SK-N-SH treated with all-trans-retinoic acid at 6 μM for 48 hours (cell line): ENCODE results near the gene LRRC10B.

Experiments
- ATAC-seq: fragments of 200-7000 bp; cut with Tn5 transposase; 3 replicates; pipeline ENCODE4 v1.9.1; 2020; ENCODE audit warnings: mild to moderate bottlenecking, moderate library complexity
- ARNTL ChIP-seq: fragments of 450-650 bp; formaldehyde crosslinking; IDR thresholded peaks from 2 replicates; pipeline ENCODE4 v1.5.0; 2020; ENCODE audit warnings: low read depth, mild to moderate bottlenecking, moderate library complexity, borderline replicate concordance
- BACH2 ChIP-seq: fragments of 250-450 bp; sonication (Bioruptor Pico); IDR thresholded peaks from 2 replicates; pipeline ENCODE4 v1.9.0; 2021; ENCODE audit warnings: mild to moderate bottlenecking, borderline replicate concordance
- CSDC2 ChIP-seq: fragments of 250-450 bp; sonication (Bioruptor Pico); IDR thresholded peaks from 2 replicates; pipeline ENCODE4 v1.5.0; 2020; ENCODE audit warnings: mild to moderate bottlenecking, moderate library complexity
- CSRNP3 ChIP-seq: fragments of 250-450 bp; sonication (Bioruptor Pico); IDR thresholded peaks from 2 replicates; pipeline ENCODE4 v1.5.1; 2021; ENCODE audit warnings: mild to moderate bottlenecking, moderate library complexity
- ESRRG ChIP-seq: fragments of 250-450 bp; sonication (Bioruptor Pico); IDR thresholded peaks from 2 replicates; pipeline ENCODE4 v1.6.1; 2021; ENCODE audit warnings: mild to moderate bottlenecking
- GLIS3 ChIP-seq: fragments of 250-450 bp; sonication (Bioruptor Pico); IDR thresholded peaks from 2 replicates; pipeline ENCODE4 v1.5.0; 2020; ENCODE audit warnings: mild to moderate bottlenecking, moderate library complexity
- ISL1 ChIP-seq: fragments of 250-450 bp; sonication (Bioruptor Pico); IDR thresholded peaks from 2 replicates; pipeline ENCODE4 v2.1.2; 2022; ENCODE audit warnings: mild to moderate bottlenecking, moderate library complexity
- OSR1 ChIP-seq: fragments of 250-450 bp; sonication (Bioruptor Pico); IDR thresholded peaks from 2 replicates; pipeline ENCODE4 v1.8.0; 2022; ENCODE audit warnings: moderate library complexity, mild to moderate bottlenecking, inconsistent platforms
- PPARA ChIP-seq: fragments of 250-450 bp; sonication (Bioruptor Pico); IDR thresholded peaks from 2 replicates; pipeline ENCODE4 v1.5.0; 2020; ENCODE audit warnings: mild to moderate bottlenecking, borderline replicate concordance
- RARB ChIP-seq: fragments of 250-450 bp; sonication (Bioruptor Pico); IDR thresholded peaks from 2 replicates; pipeline ENCODE4 v1.8.0; 2021; ENCODE audit warnings: mild to moderate bottlenecking, moderate library complexity
- SNAI2 ChIP-seq: fragments of 250-450 bp; sonication (Bioruptor Pico); IDR thresholded peaks from 2 replicates; pipeline ENCODE4 v1.5.0; 2020; ENCODE audit warnings: mild to moderate bottlenecking, moderate library complexity
- TCF4 ChIP-seq: fragments of 250-450 bp; sonication (Bioruptor Pico); IDR thresholded peaks from 2 replicates; pipeline ENCODE4 v1.8.0; 2021; ENCODE audit warnings: mild to moderate bottlenecking, moderate library complexity, borderline replicate concordance
- TOX ChIP-seq: fragments of 250-450 bp; sonication (Bioruptor Pico); IDR thresholded peaks from 2 replicates; pipeline ENCODE4 v1.8.0; 2021; ENCODE audit warnings: mild to moderate bottlenecking, moderate library complexity, borderline replicate concordance
- ZC3H10 ChIP-seq: fragments of 250-450 bp; sonication (Bioruptor Pico); IDR thresholded peaks from 2 replicates; pipeline ENCODE4 v1.5.1; 2021; ENCODE audit warnings: mild to moderate bottlenecking, moderate library complexity
- ZFP3 ChIP-seq: fragments of 250-450 bp; sonication (Bioruptor Pico); IDR thresholded peaks from 2 replicates; pipeline ENCODE4 v1.5.0; 2020; ENCODE audit warnings: mild to moderate bottlenecking, moderate library complexity
- ZFP30 ChIP-seq: fragments of 450-650 bp; formaldehyde crosslinking; IDR thresholded peaks from 2 replicates; pipeline ENCODE4 v1.5.0; 2022; ENCODE audit warnings: mild to moderate bottlenecking, moderate library complexity
- ZNF565 ChIP-seq: fragments of 450-650 bp; formaldehyde crosslinking; conservative IDR thresholded peaks from 2 replicates; pipeline ENCODE4 v1.5.0; 2020; ENCODE audit warnings: low read depth, mild to moderate bottlenecking, moderate library complexity
- ZNF70 ChIP-seq: fragments of 450-650 bp; formaldehyde crosslinking; IDR thresholded peaks from 2 replicates; pipeline ENCODE4 v1.5.0; 2020; ENCODE audit warnings: mild to moderate bottlenecking, moderate library complexity
- ZNF8 ChIP-seq: fragments of 450-650 bp; formaldehyde crosslinking; IDR thresholded peaks from 2 replicates; pipeline ENCODE4 v1.5.0; 2020; ENCODE audit warnings: mild to moderate bottlenecking, moderate library complexity
- TF ChIP-seq, protein P1 (sequence below): fragments of 250-450 bp; sonication (Bioruptor Pico); IDR thresholded peaks from 2 replicates; pipeline ENCODE4 v1.8.0; 2021; ENCODE audit warnings: low read depth, mild to moderate bottlenecking, moderate library complexity, borderline replicate concordance
- TF ChIP-seq, protein P2 (sequence below): fragments of 250-450 bp; sonication (Bioruptor Pico); IDR thresholded peaks from 2 replicates; pipeline ENCODE4 v1.5.1; 2020; ENCODE audit warnings: low read depth, mild to moderate bottlenecking, moderate library complexity

Gene LRRC10B

DNA sequence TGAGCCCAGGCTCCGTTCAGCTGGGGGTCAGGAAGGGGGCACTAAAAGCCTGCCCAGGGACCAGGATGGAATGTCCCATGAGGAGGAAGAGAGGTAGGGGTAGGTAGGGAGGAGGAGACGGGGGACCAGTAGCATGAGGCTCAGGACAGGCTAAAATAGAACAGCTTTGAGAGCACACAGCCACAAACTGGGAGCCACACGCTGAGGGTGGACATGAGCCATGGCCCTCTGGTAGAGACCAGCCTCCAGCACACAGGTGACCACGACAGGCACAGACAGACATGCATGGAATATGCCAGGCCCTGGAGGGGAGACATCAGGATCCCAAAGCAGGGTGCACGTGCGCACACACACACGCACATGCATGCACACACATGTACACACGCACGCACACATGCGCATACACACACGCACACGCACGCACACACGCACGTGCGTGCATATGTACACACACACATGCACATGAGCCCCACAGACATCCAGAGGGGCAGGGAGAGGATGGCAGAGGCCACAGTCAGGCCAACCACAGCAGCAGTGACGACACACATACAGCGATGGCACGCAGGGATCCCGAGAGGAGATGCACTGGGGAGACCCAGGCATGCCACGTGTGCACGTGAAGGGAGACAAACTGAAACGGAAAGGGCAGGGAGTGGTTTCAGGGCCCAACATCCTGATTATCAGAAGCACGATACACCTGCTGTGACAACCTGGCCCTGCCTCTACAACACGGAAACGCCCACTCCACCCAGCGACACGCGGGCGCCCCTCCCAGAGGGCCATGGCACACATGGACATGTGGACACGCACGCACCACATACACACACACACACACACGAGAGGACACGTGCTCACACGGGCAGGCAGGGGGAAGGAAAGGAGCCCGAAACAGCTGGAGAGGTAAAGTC is 25.7 kb downstream of the LRRC10B start:
- no peak for ATAC-seq
- TF ChIP-seq SNAI2 (no peak), CSDC2 (CRISPR knock-in tag) (no peak), BACH2 (CRISPR knock-in tag) (no peak)

DNA sequence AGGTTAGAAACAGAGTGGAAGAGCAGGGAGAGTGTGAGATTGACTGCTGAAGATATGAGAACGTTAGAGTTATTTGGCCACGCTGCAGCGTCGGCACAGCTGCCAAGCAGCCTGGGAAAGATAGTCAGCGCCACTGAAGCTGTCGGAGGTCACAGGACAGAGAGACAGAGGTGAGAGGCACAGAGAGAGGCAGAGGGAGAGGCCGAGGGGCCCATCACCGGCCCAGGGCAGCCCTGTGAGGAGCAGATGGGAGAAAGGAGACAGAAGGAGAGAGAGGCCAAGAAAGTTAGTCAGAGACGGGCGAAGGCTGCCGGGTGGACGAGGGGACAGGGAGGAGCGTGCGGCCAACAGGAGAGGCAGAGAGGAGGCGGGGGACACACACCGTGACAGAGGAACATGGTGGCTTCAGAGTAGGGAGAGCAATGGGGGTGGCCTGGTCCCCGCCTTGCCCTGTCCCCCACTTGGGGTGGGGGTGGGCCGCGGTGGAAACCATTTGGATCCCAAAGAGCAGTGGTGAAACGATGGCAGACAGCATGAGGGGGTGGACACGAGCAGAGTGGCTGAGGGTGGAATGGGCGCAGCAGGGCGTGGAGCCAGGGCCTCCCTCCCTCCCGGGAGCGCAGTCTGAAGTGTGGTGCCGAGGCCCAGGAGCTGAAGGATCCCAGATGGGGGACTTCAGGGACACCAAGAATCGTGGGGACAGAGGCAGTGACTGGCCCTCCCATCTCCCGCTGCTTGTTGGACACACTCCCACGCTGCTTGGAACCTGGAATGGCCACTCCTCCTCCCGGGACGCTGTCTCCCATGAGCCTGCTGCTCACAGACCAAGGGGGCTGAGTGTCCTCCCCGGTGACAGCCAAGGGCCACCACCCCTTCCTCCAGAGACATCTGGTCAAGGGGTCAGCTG is 26.6 kb downstream of the LRRC10B start:
- TF ChIP-seq OSR1 (no peak), ZFP3 (CRISPR knock-in tag) (no peak), ZNF565 (no peak)
- ATAC-seq = no peak

- no peak for ATAC-seq
- TF ChIP-seq OSR1 (no peak), TOX (CRISPR knock-in tag) (no peak), ESRRG (no peak), ZNF565 (no peak), ZFP3 (CRISPR knock-in tag) (no peak), ARNTL (CRISPR knock-in tag) (no peak), GLIS3 (CRISPR knock-in tag) (no peak), ZFP30 (CRISPR knock-in tag) (no peak), ZNF70 (CRISPR knock-in tag) (no peak), ZC3H10 (CRISPR knock-in tag) (no peak), RARB (CRISPR knock-in tag) (no peak), SNAI2 (no peak)
- TF ChIP-seq, protein P1, sequence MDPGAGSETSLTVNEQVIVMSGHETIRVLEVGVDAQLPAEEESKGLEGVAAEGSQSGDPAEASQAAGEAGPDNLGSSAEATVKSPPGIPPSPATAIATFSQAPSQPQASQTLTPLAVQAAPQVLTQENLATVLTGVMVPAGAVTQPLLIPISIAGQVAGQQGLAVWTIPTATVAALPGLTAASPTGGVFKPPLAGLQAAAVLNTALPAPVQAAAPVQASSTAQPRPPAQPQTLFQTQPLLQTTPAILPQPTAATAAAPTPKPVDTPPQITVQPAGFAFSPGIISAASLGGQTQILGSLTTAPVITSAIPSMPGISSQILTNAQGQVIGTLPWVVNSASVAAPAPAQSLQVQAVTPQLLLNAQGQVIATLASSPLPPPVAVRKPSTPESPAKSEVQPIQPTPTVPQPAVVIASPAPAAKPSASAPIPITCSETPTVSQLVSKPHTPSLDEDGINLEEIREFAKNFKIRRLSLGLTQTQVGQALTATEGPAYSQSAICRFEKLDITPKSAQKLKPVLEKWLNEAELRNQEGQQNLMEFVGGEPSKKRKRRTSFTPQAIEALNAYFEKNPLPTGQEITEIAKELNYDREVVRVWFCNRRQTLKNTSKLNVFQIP (CRISPR knock-in tag) = no peak
Observed at GRCh38 chr11:61535998-61536675, 27.6 kb downstream of the LRRC10B start.

- ATAC-seq = peak; percentile 26; the same call in 1 of the 3 replicates
- no peak for TF ChIP-seq PPARA
- TF ChIP-seq GLIS3 (CRISPR knock-in tag) = no peak
- TF ChIP-seq ZNF70 (CRISPR knock-in tag) = no peak
- no peak for TF ChIP-seq ZNF565
- no peak for TF ChIP-seq ZFP30 (CRISPR knock-in tag)
- TF ChIP-seq ISL1 (CRISPR knock-in tag) = no peak
- TF ChIP-seq BACH2 (CRISPR knock-in tag) = no peak
Observed at GRCh38 chr11:61536676-61537270, 28.2 kb downstream of the LRRC10B start.

GRCh38 chr11:61537326-61537725 is 28.8 kb downstream of the LRRC10B start:
- TF ChIP-seq, protein P1 (CRISPR knock-in tag) = no peak
- no peak for TF ChIP-seq ZNF8 (CRISPR knock-in tag)
- no peak for TF ChIP-seq ESRRG
- TF ChIP-seq ISL1 (CRISPR knock-in tag) = no peak
- TF ChIP-seq TCF4 (CRISPR knock-in tag) = no peak
- no peak; the same call in 2 of the 3 replicates for ATAC-seq

GRCh38 chr11:61538636-61538961 is 30.1 kb downstream of the LRRC10B start:
- no peak for ATAC-seq
- TF ChIP-seq TCF4 (CRISPR knock-in tag) (no peak), CSRNP3 (CRISPR knock-in tag) (no peak), ZFP3 (CRISPR knock-in tag) (no peak), ZNF565 (no peak), CSDC2 (CRISPR knock-in tag) (no peak), PPARA (no peak), ZNF8 (CRISPR knock-in tag) (no peak)
- TF ChIP-seq, protein P1 (CRISPR knock-in tag) = no peak
- TF ChIP-seq, protein P2, sequence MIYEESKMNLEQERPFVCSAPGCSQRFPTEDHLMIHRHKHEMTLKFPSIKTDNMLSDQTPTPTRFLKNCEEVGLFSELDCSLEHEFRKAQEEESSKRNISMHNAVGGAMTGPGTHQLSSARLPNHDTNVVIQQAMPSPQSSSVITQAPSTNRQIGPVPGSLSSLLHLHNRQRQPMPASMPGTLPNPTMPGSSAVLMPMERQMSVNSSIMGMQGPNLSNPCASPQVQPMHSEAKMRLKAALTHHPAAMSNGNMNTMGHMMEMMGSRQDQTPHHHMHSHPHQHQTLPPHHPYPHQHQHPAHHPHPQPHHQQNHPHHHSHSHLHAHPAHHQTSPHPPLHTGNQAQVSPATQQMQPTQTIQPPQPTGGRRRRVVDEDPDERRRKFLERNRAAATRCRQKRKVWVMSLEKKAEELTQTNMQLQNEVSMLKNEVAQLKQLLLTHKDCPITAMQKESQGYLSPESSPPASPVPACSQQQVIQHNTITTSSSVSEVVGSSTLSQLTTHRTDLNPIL (CRISPR knock-in tag) = no peak
